Inferior parietal cortex (tissue), 1 donor: ENCODE measurements around the gene PDZK1IP1.

Experiments used
- DNase-seq: peaks from one replicate; pipeline ENCODE4 v3.0.0-alpha.2; 2016; ENCODE audit errors: extremely low spot score

PDZK1IP1 gene, protein sequence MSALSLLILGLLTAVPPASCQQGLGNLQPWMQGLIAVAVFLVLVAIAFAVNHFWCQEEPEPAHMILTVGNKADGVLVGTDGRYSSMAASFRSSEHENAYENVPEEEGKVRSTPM

DNA sequence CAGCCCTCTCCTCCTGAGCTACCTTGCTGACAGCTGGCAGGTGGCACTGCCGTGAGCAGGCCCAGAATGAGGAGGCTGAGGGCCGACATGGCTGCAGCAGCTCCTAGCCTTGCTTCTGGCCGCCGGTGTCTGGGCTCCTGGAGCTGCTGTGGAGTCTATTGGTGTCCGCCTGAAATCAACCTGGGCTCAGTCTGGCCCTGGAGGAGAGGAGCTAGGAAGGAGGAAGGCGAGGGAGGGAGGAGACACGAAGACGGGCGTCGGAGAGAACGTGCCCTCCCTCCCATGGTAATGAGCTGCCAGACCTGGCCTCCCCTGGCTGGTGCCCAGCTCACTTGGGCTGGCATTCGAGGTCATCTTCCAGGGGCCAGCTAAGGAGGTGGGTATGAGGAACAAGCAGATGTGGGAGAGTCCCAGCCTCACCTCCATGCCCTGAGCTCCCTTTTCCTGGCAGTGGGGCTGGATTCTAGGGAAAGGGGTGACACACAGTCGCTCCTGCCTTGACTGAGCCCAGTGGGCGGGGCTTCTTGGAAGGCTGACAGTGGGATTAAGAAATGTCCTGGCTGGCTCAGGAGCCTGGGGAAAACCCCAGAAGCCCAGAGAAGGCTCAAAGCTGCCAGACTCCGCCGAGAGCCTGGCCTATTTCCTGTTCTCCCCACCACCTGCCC is at the start of gene PDZK1IP1:
Gene PDZK1IP1, minus strand, starts transcription at position 193 of the 665 bp plus-strand sequence. Its CDS starts 104 bp downstream, at position 89.
- DNase-seq = no peak

GRCh38 chr1:47238935-47239592 is 49.2 kb upstream of the PDZK1IP1 start:
- no peak for DNase-seq

GRCh38 chr1:47235806-47236205 is 46.0 kb upstream of the PDZK1IP1 start:
- DNase-seq = no peak

- no peak for DNase-seq
Measured at GRCh38 chr1:47235241-47235681, 45.4 kb upstream of the PDZK1IP1 start.

- DNase-seq = no peak
Measured at GRCh38 chr1:47233186-47233585, 43.4 kb upstream of the PDZK1IP1 start.

DNA sequence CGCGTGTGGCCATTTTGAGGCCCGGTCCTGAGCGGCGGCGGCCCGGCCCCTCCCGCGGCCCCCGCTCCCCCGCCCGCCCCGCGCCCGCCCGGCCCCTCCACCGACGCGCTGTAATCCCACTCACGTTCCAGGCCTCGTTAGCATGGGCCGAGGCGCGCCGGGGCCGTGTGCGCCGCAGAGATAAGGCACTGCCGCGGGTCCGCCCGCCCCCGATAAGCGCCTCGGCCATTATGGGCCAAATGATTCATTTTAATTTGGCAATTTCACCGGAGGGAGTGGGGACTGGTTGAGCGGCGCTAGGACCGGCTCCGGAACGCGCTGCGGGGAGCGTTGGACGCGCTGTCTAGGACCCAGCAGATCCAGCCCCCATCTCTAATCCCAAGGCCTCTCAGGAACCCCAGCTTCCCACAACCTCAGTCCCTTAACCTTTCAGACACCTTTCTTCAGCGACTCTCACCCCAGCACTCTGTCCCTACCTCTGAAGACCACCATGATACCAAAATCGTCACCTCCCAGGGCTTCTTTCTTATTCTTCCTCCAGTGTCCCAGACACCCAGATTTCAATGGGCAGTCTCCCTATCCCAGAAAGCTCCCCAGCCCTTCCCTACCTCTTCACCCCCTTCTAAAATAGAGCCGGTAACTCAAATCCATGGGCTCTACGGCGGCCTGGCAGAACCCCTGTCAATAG is 42.5 kb upstream of the PDZK1IP1 start, which contains the start of gene TAL1:
Gene TAL1, minus strand, starts transcription at position 39 of the 688 bp plus-strand sequence. CDS start 6,337 bp downstream, outside the sequence.
- no peak for DNase-seq

GRCh38 chr1:47231301-47232186 is 41.7 kb upstream of the PDZK1IP1 start:
- no peak for DNase-seq

- no peak for DNase-seq
Measured at GRCh38 chr1:47230692-47231300, 41.0 kb upstream of the PDZK1IP1 start.

- no peak for DNase-seq
Measured at GRCh38 chr1:47229886-47230691, 40.3 kb upstream of the PDZK1IP1 start.

GRCh38 chr1:47229031-47229885 is 39.4 kb upstream of the PDZK1IP1 start:
- DNase-seq = no peak

- DNase-seq = no peak
Measured at GRCh38 chr1:47228644-47229030, 38.8 kb upstream of the PDZK1IP1 start.

DNA sequence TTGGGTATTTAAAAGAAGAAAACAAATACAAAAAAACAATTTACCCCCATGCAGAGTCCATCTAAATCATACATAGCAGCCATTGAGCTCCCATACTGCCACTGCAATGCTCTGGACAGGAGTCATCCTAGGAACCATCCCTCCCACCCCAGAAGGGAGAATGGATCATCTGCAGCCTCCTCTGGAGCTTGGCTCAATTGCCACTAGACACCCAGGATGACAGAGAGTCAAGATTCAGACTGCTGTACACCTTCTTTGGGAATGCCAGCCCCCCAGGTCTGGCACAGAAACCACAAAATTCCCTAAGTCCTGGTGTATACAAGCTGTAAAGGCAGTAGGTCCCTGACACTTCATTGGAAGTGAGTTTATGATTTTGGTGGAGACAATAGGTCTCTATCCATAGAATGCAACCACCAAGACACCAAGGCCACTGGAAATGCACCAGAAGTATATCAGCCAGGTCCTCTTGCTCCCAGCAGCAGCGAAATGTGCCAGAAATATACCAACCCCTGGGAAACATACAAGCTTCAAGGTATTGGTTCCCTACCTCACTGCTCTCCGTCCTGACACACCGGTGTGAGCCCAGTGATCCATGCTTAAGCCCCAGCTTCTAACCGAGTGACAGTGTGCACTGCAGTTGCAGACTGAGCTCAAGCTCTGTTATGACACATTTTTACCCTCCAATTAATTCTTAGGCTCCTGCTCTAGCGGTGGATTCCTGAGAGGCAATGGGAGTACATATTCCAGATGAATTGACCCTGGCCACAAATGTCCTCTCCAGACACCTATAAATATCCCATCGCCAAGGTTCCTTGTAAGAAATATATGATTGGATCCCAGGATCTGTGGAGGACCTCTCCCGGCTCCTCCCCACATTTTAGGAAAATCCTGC is 37.8 kb upstream of the PDZK1IP1 start:
- no peak for DNase-seq

DNA sequence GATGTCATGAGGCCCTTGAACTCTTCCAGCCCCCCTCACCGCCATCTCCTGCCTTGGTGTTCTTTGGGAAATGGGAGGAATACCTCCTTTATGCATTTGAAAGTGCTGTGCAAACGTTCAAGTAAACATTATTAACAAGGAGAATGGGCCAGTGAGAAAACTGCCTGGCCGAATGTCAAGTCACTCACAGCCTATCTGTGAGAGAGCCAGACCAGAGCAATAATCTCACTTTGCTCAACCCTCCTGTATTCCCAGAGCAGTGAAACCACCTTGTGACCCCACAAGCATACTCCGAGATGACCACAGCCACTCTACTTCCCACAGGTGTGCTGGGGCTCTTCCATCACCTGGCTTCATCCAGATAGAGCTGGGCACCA is 37.0 kb upstream of the PDZK1IP1 start:
- no peak for DNase-seq

DNA sequence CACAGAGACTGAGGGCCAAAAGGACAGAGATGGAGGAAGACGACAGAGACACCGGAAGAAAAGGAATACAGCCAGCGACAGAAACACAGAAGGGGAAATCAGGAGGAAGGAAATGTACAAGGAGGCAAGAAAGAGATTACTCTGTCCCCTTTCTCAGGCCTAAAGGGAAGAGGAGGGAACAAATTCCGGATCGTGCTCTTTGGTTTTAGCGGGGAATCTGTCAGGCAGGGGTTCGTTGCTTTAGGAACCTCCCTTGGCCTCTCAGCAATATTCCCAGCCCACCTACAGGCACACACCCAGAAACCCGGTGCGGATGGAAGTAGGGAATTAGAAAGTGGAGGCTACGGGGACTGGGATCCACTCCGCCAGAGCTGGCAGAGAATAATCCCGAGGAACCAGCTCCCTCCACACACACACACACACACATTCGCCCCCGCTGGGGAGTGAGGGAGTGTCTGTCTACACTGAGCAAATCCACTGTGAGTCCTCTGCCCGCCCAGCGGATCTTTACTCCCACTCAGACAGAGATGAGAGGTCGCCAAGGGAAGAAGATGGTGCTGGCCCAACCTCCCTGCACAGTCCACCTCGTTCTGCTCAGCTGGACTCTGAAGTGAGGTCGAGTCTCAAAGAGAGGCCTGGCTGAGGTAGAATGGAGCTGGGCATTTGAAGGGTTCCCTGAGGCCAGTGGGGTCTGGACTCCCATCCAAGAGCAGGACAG is 36.4 kb upstream of the PDZK1IP1 start:
- DNase-seq = no peak

- no peak for DNase-seq
Measured at GRCh38 chr1:47225430-47226100, 35.7 kb upstream of the PDZK1IP1 start.

GRCh38 chr1:47224676-47225399 is 35.0 kb upstream of the PDZK1IP1 start:
- DNase-seq = no peak
